Adrenal gland (tissue), 12 donors: Measurements from ENCODE around the gene LZTFL1. TPM values are rescaled to one million over a fixed set of nuclear protein-coding genes. Genes with fewer than 3 reads are reported as not detected.

Source experiments
- DNase-seq, 7 donors: peaks; one replicate each; pipeline ENCODE4 v3.0.0-alpha.2; 2019 to 2020
- H3K27ac ChIP-seq, 5 donors: fragments of 200-600 bp; sonication (generic) in 4 of 5; 1 replicate in 3 of 5; 2 replicates in 2 of 5; pipeline versions ENCODE4 v1.5.1 to v1.8.0; 2016 to 2020; ENCODE audit warnings: mild to moderate bottlenecking in 1 of 5
- H3K27me3 ChIP-seq: fragments of 200-600 bp; 2 replicates; pipeline ENCODE4 v1.8.0; 2021
- H3K36me3 ChIP-seq, 2 donors: fragments of 200-600 bp; replicated peaks in 1 of 2; 1 replicate in 1 of 2; 2 replicates in 1 of 2; pipeline versions ENCODE4 v1.5.1 to v1.8.0; 2018 to 2022
- H3K4me1 ChIP-seq, 2 donors: fragments of 200-600 bp; replicated peaks in 1 of 2; 1 replicate in 1 of 2; 2 replicates in 1 of 2; pipeline versions ENCODE4 v1.5.1 to v1.8.0; 2018 to 2021
- H3K4me3 ChIP-seq, 4 donors: fragments of 200-600 bp; sonication (generic) in 3 of 4; one replicate each; pipeline ENCODE4 v1.5.1; 2016 to 2018
- H3K9me3 ChIP-seq, 3 donors: fragments of 200-600 bp; sonication (generic) in 1 of 3; replicated peaks in 1 of 3; 1 replicate in 2 of 3; 2 replicates in 1 of 3; pipeline versions ENCODE4 v1.5.1 to v1.8.0; 2016 to 2021
- POLR2A ChIP-seq, 2 donors: fragments of 450-650 bp; IDR thresholded peaks; one replicate each; pipeline ENCODE4 v1.6.1; 2017; ENCODE audit warnings: antibody characterized with exemption in 2 of 2, mild to moderate bottlenecking in 2 of 2, moderate library complexity in 1 of 2
- WGBS, 4 donors: extraction: QIAGEN DNeasy Blood & Tissue Kit in 2 of 4; methylation state at CpG; one replicate each; pipeline versions ENCODE4 v1.1.5 to v1.1.7; 2013 to 2017; 5-methylcytosine and 5-hydroxymethylcytosine counted together
- intact Hi-C, 2 donors: fragments of 100-400 bp; cut with DNase I; formaldehyde crosslinking; loops; one replicate each; pipeline versions ENCODE4 v1.14.1 to v1.15.0; 2022 to 2023
- polyA plus RNA-seq, 3 donors: library from polyadenylated mRNA; stranded (reverse); fragments of 200-250 nt in 2 of 3; fragments of 350-450 nt in 1 of 3; fragmentation: Illumina TruSeq in 1 of 3; extraction: RNeasy Lipid Tissue Mini Kit (QIAGEN cat#74804) in 1 of 3; gene quantifications; one replicate each; pipeline ENCODE4 v1.2.3, GENCODE V29; 2013 to 2014
- total RNA-seq, 9 donors: library from RNA; depleted of rRNA in 4 of 9; stranded (reverse); fragments of >200 nt in 4 of 9; fragments of 120-200 nt in 1 of 9; fragmentation: NEBNext Ultra II Directional in 1 of 9; extraction: Animal tissue kit (Norgen Biotek cat#: 25700) in 1 of 9; gene quantifications; one replicate each; pipeline versions ENCODE4 v1.1.0 to v1.2.4, GENCODE V29; 2013 to 2023
- TF ChIP-seq, protein P1 (sequence below), 6 experiments: fragments of 450-650 bp in 4 of 6; fragments of 200-600 bp in 2 of 6; sonication (generic) in 1 of 6; IDR thresholded peaks; 1 replicate in 5 of 6; 2 replicates in 1 of 6; pipeline versions ENCODE4 v1.5.1 to v1.8.0; 2016 to 2021; ENCODE audit warnings: antibody characterized with exemption in 6 of 6, mild to moderate bottlenecking in 2 of 6, moderate library complexity in 1 of 6
- donor health status: healthy with polysubstance abuse.
- donor health status: Bipolar disorder and iron deficiency.
- donor health status: DM: yes; HTN: yes; CAD: no.
- donor health status: DM: no; HTN: no; CAD: no.
- donor health status: DM: no; HTN: no; CAD: no.
- donor health status: DM: yes; HTN: yes; CAD: no.

The LZTFL1 gene
- total and polyA plus RNA-seq, 12 donors = 3.9 to 36.3 (median 19.6) TPM

DNA sequence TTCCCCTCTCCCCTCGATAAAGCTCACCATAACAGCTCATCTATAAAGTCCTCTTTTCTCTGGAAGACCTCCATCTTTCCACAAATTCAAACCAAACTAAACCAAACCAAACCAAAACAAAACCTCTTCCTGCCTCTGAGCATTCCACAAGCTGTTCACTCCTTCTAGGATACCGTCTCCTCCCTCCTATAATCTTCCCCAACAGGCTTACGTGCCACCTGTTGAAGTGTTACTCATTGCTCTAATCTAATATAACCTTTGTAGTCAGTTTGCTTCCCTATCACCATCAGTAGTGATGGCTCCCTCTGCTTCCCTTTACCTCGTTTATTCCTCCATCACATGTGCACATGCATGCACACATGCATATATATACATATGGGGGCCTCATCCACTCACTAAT is 31.7 kb upstream of the LZTFL1 start:
- WGBS, 4 donors = 82 to 89% (median 85%) methylated on average over 4 of the region's 4 CpGs
- Histone ChIP-seq H3K27me3 (no peaks in the 10 kb centered on the region), H3K4me1 (no peaks in the 10 kb centered on the region), H3K36me3 (no peaks in the 10 kb centered on the region), H3K27ac (no peak overlapping the region), H3K4me3 (no peak overlapping the region), H3K9me3 (no peaks in the 10 kb centered on the region)
- TF ChIP-seq, protein P1, sequence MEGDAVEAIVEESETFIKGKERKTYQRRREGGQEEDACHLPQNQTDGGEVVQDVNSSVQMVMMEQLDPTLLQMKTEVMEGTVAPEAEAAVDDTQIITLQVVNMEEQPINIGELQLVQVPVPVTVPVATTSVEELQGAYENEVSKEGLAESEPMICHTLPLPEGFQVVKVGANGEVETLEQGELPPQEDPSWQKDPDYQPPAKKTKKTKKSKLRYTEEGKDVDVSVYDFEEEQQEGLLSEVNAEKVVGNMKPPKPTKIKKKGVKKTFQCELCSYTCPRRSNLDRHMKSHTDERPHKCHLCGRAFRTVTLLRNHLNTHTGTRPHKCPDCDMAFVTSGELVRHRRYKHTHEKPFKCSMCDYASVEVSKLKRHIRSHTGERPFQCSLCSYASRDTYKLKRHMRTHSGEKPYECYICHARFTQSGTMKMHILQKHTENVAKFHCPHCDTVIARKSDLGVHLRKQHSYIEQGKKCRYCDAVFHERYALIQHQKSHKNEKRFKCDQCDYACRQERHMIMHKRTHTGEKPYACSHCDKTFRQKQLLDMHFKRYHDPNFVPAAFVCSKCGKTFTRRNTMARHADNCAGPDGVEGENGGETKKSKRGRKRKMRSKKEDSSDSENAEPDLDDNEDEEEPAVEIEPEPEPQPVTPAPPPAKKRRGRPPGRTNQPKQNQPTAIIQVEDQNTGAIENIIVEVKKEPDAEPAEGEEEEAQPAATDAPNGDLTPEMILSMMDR (IDR thresholded peaks at IDR 0.05) = no peak
- TF ChIP-seq POLR2A (IDR thresholded peaks at IDR 0.05) = no peak
- intact Hi-C loops = no loop called here
- no peak for DNase-seq

DNA sequence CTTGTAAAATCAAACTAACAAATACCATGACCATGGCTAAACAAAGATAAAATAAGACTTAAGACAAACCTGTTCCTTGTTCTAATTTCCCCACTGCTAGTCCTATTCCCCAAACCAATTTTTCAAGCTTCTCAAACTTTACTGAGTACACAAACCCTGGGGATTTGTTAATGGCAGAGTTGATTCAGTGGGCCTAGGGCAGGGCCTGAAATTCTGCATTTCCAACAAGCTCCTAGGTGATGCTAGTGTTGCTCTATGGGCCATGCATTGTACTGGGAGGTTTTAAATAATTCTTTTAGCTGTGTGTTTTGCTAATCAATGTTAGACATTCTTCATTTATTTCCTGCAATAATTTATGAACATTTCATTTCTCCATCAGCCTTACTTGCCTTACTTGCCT is 31.1 kb upstream of the LZTFL1 start:
- DNase-seq = no peak
- H3K4me3 ChIP-seq = no peak overlapping the region
- H3K27me3 ChIP-seq = no peaks in the 10 kb centered on the region
- no peak overlapping the region for H3K27ac ChIP-seq
- intact Hi-C loops = no loop called here
- TF ChIP-seq, protein P1 (IDR thresholded peaks at IDR 0.05) = no peak
- TF ChIP-seq POLR2A (IDR thresholded peaks at IDR 0.05) = no peak
- no peaks in the 10 kb centered on the region for H3K9me3 ChIP-seq
- H3K36me3 ChIP-seq = no peaks in the 10 kb centered on the region
- no peaks in the 10 kb centered on the region for H3K4me1 ChIP-seq

DNA sequence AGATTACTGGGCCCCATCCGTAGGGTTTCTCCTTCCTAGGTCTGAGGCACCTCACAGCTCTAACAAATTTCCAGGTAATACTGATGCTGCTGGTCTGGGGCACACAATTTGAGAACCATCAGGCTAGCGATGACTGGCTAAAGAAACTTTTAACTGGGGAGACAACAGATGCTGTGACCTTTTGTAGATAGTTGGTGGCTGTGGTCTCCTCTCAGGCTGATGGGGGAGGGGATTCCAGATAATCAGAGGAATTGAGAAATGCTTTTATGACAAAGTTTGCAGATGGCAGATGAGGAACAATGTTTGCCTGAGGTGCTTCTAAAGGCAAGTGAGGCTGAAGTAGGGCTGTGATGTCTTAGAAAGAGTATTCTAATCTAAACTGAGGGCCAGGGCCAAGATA is 30.6 kb upstream of the LZTFL1 start:
- 64 to 75% (median 71%) methylated on average over 2 of the region's 2 CpGs for WGBS, 4 donors

DNA sequence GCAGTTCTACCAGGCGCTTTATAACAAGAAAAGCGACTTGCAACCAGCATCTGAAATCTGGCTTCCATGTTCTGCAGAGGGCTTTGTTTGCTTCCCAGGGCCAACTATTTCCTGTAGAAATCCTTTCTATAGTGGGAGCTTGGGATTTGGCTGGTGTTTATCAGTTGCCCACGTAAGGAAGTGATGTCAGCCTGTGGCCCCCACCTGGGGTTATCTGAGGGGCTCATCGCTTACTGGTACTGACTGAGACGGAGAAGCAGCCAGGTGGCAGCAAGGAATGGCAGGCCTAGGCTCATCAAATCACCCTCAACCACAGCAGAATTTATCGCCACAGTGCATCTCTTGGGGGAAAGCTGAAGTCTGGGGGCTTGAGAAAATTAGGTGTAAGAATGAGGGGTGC is 29.9 kb upstream of the LZTFL1 start:
- TF ChIP-seq, protein P1 (IDR thresholded peaks at IDR 0.05) = no peak
- TF ChIP-seq POLR2A (IDR thresholded peaks at IDR 0.05) = no peak
- no peaks in the 10 kb centered on the region for H3K36me3 ChIP-seq
- no peak overlapping the region for H3K27ac ChIP-seq
- H3K27me3 ChIP-seq = no peaks in the 10 kb centered on the region
- intact Hi-C loops = no loop called here
- no peaks in the 10 kb centered on the region for H3K4me1 ChIP-seq
- 78 to 85% (median 80%) methylated on average over 6 of the region's 6 CpGs for WGBS, 4 donors
- no peak for DNase-seq
- no peak overlapping the region for H3K4me3 ChIP-seq
- no peaks in the 10 kb centered on the region for H3K9me3 ChIP-seq

More for the DNA sequence above, 30.6 kb upstream of the LZTFL1 start:
- Histone ChIP-seq H3K27me3 (no peaks in the 10 kb centered on the region), H3K4me3 (no peak overlapping the region), H3K4me1 (no peaks in the 10 kb centered on the region), H3K9me3 (no peaks in the 10 kb centered on the region), H3K27ac (no peak overlapping the region), H3K36me3 (no peaks in the 10 kb centered on the region)
- intact Hi-C loops = no loop called here
- no peak for DNase-seq
- TF ChIP-seq, protein P1 (IDR thresholded peaks at IDR 0.05) = no peak
- no peak for TF ChIP-seq POLR2A (IDR thresholded peaks at IDR 0.05)
